Ishikawa (cell line): ENCODE measurements around the gene ROS1.

ENCODE experiments used
- CEBPB ChIP-seq: IDR thresholded peaks from 2 replicates; pipeline ENCODE4 v1.6.1; 2012
- CREB1 ChIP-seq: IDR thresholded peaks from 2 replicates; pipeline ENCODE4 v1.6.1; 2012; ENCODE audit warnings: low read depth
- EGR1 ChIP-seq: IDR thresholded peaks from 2 replicates; pipeline ENCODE4 v1.6.1; 2012
- EP300 ChIP-seq: IDR thresholded peaks from 2 replicates; pipeline ENCODE4 v1.6.1; 2012; ENCODE audit warnings: borderline replicate concordance
- FOXM1 ChIP-seq: IDR thresholded peaks from 2 replicates; pipeline ENCODE4 v1.6.1; 2012; ENCODE audit warnings: low read depth, borderline replicate concordance
- NFIC ChIP-seq: IDR thresholded peaks from 2 replicates; pipeline ENCODE4 v1.6.1; 2012
- RAD21 ChIP-seq: IDR thresholded peaks from 2 replicates; pipeline ENCODE4 v1.6.1; 2012; ENCODE audit warnings: low read depth
- TAF1 ChIP-seq: IDR thresholded peaks from 2 replicates; pipeline ENCODE4 v1.6.1; 2012; ENCODE audit warnings: low read depth, mild to moderate bottlenecking
- TCF12 ChIP-seq: IDR thresholded peaks from 2 replicates; pipeline ENCODE4 v1.6.1; 2012; ENCODE audit warnings: low read depth
- TEAD4 ChIP-seq: IDR thresholded peaks from 2 replicates; pipeline ENCODE4 v1.6.1; 2012
- YY1 ChIP-seq: IDR thresholded peaks from 2 replicates; pipeline ENCODE4 v1.6.1; 2012; ENCODE audit warnings: low read depth
- ZBTB7A ChIP-seq: IDR thresholded peaks from 2 replicates; pipeline ENCODE4 v1.6.1; 2012; ENCODE audit warnings: low read depth
- TF ChIP-seq, protein P1 (sequence below): IDR thresholded peaks from 2 replicates; pipeline ENCODE4 v1.6.1; 2012
- TF ChIP-seq, protein P2 (sequence below): IDR thresholded peaks from 2 replicates; pipeline ENCODE4 v1.6.1; 2012; ENCODE audit warnings: low read depth, mild to moderate bottlenecking
- TF ChIP-seq, protein P3 (sequence below): IDR thresholded peaks from 2 replicates; pipeline ENCODE4 v1.6.1; 2012

Gene ROS1

DNA sequence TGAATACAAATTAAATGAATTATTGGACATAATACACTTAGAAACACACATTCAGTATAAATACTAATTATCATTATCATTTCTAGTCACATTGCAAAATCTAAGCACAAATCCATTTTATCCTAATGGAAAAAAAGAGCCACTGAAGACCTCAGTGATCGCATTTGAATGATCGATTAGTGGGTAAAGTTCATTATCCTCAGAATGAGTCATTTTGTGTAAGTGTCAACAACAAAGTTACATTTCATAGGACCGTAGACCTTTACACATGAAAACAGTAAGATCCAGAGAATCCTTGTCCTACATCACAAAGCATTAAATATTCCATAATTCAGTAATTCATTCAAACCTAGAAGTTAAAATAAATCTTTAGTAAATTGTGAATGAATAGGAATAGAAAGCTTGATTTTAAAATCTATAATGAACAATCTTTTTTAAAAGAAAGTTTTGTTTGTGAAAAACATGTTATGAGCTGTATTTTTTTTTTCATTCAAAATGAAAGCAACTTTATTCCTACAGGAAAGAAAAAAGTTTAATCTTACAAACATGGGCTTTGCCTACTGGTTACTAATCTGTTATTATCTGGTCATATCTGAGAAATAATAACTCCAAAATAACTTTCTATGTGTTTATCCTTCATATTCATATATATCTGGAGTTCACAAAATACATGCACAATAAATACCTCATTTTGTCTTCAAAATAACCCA, 33.7 kb downstream of the ROS1 start:
- TF ChIP-seq, protein P1, sequence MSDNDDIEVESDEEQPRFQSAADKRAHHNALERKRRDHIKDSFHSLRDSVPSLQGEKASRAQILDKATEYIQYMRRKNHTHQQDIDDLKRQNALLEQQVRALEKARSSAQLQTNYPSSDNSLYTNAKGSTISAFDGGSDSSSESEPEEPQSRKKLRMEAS = no peak
- TF ChIP-seq CEBPB (no peak), TEAD4 (no peak), FOXM1 (no peak), RAD21 (no peak), TAF1 (no peak), YY1 (no peak), EGR1 (no peak), CREB1 (no peak), TCF12 (no peak), ZBTB7A (no peak), NFIC (no peak), EP300 (no peak)
- TF ChIP-seq, protein P2, sequence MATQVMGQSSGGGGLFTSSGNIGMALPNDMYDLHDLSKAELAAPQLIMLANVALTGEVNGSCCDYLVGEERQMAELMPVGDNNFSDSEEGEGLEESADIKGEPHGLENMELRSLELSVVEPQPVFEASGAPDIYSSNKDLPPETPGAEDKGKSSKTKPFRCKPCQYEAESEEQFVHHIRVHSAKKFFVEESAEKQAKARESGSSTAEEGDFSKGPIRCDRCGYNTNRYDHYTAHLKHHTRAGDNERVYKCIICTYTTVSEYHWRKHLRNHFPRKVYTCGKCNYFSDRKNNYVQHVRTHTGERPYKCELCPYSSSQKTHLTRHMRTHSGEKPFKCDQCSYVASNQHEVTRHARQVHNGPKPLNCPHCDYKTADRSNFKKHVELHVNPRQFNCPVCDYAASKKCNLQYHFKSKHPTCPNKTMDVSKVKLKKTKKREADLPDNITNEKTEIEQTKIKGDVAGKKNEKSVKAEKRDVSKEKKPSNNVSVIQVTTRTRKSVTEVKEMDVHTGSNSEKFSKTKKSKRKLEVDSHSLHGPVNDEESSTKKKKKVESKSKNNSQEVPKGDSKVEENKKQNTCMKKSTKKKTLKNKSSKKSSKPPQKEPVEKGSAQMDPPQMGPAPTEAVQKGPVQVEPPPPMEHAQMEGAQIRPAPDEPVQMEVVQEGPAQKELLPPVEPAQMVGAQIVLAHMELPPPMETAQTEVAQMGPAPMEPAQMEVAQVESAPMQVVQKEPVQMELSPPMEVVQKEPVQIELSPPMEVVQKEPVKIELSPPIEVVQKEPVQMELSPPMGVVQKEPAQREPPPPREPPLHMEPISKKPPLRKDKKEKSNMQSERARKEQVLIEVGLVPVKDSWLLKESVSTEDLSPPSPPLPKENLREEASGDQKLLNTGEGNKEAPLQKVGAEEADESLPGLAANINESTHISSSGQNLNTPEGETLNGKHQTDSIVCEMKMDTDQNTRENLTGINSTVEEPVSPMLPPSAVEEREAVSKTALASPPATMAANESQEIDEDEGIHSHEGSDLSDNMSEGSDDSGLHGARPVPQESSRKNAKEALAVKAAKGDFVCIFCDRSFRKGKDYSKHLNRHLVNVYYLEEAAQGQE = no peak
- TF ChIP-seq, protein P3, sequence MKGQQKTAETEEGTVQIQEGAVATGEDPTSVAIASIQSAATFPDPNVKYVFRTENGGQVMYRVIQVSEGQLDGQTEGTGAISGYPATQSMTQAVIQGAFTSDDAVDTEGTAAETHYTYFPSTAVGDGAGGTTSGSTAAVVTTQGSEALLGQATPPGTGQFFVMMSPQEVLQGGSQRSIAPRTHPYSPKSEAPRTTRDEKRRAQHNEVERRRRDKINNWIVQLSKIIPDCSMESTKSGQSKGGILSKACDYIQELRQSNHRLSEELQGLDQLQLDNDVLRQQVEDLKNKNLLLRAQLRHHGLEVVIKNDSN = no peak

DNA sequence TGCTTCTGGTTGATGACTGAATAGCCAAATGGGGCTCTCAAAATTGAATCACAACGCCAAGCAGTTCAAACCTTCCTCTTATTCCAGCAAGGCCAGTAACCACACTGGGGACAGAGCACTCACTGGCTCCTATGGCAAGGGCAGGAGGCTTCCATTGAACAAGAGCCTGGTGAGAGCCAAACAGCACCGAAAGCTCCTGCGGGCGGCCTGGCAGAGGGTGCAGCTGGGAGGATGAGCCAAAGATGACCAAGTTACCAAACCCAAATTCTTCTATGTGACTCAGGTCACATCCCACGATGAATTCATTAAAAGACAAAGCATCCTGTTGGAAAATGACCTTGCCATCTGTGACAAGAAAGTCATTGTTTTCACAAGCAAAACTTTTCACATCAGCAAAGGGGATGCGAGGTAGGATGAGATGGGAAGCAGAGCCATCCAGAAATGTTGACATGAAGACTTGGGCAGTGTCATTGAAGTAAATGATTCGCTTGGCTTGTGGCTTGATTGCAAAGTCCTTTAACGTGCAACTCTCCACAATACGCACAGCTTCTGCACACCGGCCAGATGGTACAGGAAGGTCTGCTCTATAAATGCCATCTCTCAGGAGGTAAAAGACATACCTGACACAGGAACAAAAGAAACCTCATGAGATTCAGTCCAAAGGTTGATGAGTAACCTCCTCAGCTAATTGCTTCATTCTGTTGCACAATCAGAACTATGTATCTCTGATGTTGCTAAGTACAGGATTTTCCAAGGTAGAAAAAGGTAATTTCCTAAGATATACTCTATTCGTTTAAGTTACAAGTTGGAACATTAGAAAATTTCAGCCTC, 36.3 kb downstream of the ROS1 start:
- TF ChIP-seq, protein P3 = no peak
- TF ChIP-seq, protein P2 = no peak
- TF ChIP-seq TEAD4 = no peak
- TF ChIP-seq CEBPB = no peak
- no peak for TF ChIP-seq NFIC
- TF ChIP-seq TCF12 = no peak
- no peak for TF ChIP-seq ZBTB7A

DNA sequence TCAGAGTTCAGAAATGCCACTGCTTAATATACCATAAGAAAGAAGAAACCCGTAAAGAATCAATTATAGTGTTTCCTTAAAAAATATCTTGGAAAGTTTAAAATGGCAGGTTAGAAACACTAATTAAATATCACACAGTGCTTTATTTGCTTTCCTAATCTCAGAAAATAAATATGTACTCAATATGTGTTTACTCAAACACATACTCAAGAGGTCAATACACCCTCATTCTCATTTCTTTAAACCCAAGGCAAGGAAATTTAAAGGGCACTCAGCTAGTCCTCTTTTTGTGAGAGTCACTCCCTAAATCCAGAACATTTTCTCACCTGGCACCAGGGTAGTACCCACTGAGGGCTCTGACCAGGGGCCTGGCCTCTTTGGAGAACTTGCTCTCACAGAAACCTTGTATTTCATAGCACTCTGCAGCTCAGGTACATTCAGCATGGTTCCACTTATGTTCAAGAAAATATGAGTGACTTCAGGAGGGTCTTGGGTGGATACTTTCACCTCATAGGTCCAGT, 38.2 kb downstream of the ROS1 start:
- no peak for TF ChIP-seq TAF1
- no peak for TF ChIP-seq CREB1
- TF ChIP-seq RAD21 = no peak
- TF ChIP-seq EGR1 = no peak
- TF ChIP-seq FOXM1 = no peak
- no peak for TF ChIP-seq CEBPB
- no peak for TF ChIP-seq NFIC
- TF ChIP-seq YY1 = no peak
- TF ChIP-seq, protein P1 = no peak
- TF ChIP-seq ZBTB7A = no peak
- no peak for TF ChIP-seq EP300
- no peak for TF ChIP-seq TEAD4
- TF ChIP-seq, protein P2 = no peak
- TF ChIP-seq, protein P3 = no peak
- no peak for TF ChIP-seq TCF12

DNA sequence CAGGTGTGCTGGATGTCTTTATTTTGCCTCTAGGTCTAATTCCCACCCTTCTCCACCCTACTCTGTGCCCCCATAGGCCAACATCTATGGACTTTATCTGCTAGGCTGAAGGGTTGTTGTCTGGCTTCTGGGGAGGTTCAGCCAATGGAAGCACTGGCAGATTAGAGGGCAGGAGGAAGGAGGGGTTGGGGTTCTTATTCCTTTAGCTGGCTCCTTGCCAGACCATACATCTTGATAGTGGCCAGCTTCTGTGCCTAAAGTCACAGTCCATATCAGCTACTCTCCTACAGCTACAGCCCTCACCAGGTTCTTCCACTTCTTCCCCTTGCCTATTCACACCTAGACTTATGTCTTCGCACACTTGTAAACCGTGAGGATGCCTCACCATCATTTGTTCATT, 41.1 kb downstream of the ROS1 start:
- TF ChIP-seq TEAD4 (no peak), NFIC (no peak), RAD21 (no peak)
